ENCODE data around the gene RO60. TPM values are rescaled to one million over a fixed set of nuclear protein-coding genes. Genes with fewer than 3 reads are reported as not detected.

RO60 gene
- total RNA-seq, 6 experiments from 2014 or later: 59.7 to 79.0 (median 61.8) TPM

- no peak overlapping the region for H3K4me3 Mint-ChIP-seq
- no peaks in the 10 kb centered on the region for H3K4me1 Mint-ChIP-seq (ENCODE audit: low read depth)
- H3K9me3 Mint-ChIP-seq: no peaks in the 10 kb centered on the region
- no peaks in the 10 kb centered on the region for H3K27me3 Mint-ChIP-seq (ENCODE audit: insufficient read depth)
- H3K27ac Mint-ChIP-seq: no peak overlapping the region
- H3K36me3 Mint-ChIP-seq (ENCODE audit: low read depth): peaks cover 16% of the 10 kb centered on the region; the same call in 1 of the 2 replicates
- DNase-seq: no peak
- TF ChIP-seq CTCF (IDR thresholded peaks at IDR 0.05): no peak
Observed at GRCh38 chr1:193085263-193085662, 25.9 kb downstream of the RO60 start.

GRCh38 chr1:193086342-193086741 is 26.9 kb downstream of the RO60 start:
- Mint-ChIP-seq H3K9me3 (no peaks in the 10 kb centered on the region), H3K4me1 (ENCODE audit: low read depth) (no peaks in the 10 kb centered on the region), H3K36me3 (ENCODE audit: low read depth) (peaks cover 16% of the 10 kb centered on the region; the same call in 1 of the 2 replicates), H3K27me3 (ENCODE audit: insufficient read depth) (no peaks in the 10 kb centered on the region), H3K27ac (no peak overlapping the region), H3K4me3 (no peak overlapping the region)
- no peak for DNase-seq
- no peak for TF ChIP-seq CTCF (IDR thresholded peaks at IDR 0.05)

GRCh38 chr1:193087893-193088292 is 28.5 kb downstream of the RO60 start:
- Mint-ChIP-seq H3K36me3 (ENCODE audit: low read depth) (peaks cover 12% of the 10 kb centered on the region; the same call in 1 of the 2 replicates), H3K9me3 (no peaks in the 10 kb centered on the region), H3K4me1 (ENCODE audit: low read depth) (no peaks in the 10 kb centered on the region), H3K27ac (no peak overlapping the region), H3K27me3 (ENCODE audit: insufficient read depth) (no peaks in the 10 kb centered on the region), H3K4me3 (no peak overlapping the region)
- TF ChIP-seq CTCF (IDR thresholded peaks at IDR 0.05): no peak
- DNase-seq: no peak

- H3K4me3 Mint-ChIP-seq: no peak overlapping the region
- no peak for TF ChIP-seq CTCF (IDR thresholded peaks at IDR 0.05)
- no peaks in the 10 kb centered on the region for H3K27me3 Mint-ChIP-seq (ENCODE audit: insufficient read depth)
- DNase-seq: no peak
- no peak overlapping the region for H3K27ac Mint-ChIP-seq
- no peaks in the 10 kb centered on the region for H3K36me3 Mint-ChIP-seq (ENCODE audit: low read depth)
- H3K4me1 Mint-ChIP-seq (ENCODE audit: low read depth): no peaks in the 10 kb centered on the region
- H3K9me3 Mint-ChIP-seq: no peaks in the 10 kb centered on the region
Observed at GRCh38 chr1:193090865-193091264, 31.5 kb downstream of the RO60 start.

GRCh38 chr1:193094112-193094511 is 34.7 kb downstream of the RO60 start:
- TF ChIP-seq CTCF (IDR thresholded peaks at IDR 0.05): no peak
- Mint-ChIP-seq H3K4me1 (ENCODE audit: low read depth) (no peaks in the 10 kb centered on the region), H3K27ac (no peak overlapping the region), H3K9me3 (no peaks in the 10 kb centered on the region), H3K4me3 (no peak overlapping the region), H3K27me3 (ENCODE audit: insufficient read depth) (no peaks in the 10 kb centered on the region), H3K36me3 (ENCODE audit: low read depth) (0 out of 2 replicates have a peak, but pooled peaks cover 6% of the 10 kb centered on the region)
- no peak for DNase-seq

- H3K27me3 Mint-ChIP-seq (ENCODE audit: insufficient read depth): peaks cover 1% of the 10 kb centered on the region
- no peak overlapping the region for H3K4me3 Mint-ChIP-seq
- peaks cover 25% of the 10 kb centered on the region for H3K4me1 Mint-ChIP-seq (ENCODE audit: low read depth)
- H3K27ac Mint-ChIP-seq: no peak overlapping the region
- DNase-seq: no peak
- no peaks in the 10 kb centered on the region for H3K36me3 Mint-ChIP-seq (ENCODE audit: low read depth)
- H3K9me3 Mint-ChIP-seq: no peaks in the 10 kb centered on the region
- TF ChIP-seq CTCF (IDR thresholded peaks at IDR 0.05): no peak
Observed at GRCh38 chr1:193102662-193103061, 43.2 kb downstream of the RO60 start.

All from HFFc6 (cell line).